Measurements from ENCODE around the gene PPFIA1.
"Not testable (repeated sequence)": the region's sequence is repeated elsewhere in the genome, so short reads cannot be mapped to it uniquely, and the experiment has no call there.

PPFIA1 gene

DNA sequence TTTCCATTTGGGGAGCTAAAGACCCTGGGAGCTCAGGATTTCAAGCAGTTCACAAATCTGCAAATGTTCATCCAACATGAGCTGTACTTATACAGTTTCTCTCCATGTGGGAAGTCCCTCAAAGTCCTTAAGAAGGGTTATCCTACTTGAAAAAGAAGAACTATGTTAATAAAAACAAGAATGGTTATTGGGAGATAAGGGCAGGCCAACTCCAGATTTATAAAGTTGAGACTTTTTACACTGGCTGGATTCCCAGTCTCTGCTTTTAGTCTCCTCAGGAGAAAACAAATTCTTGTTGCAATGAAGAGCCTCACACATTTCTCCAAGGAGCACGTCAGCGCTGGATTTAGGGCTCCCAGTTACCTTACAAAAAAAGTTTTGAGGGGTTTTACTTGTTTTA lies 93.7 kb downstream of the PPFIA1 start:
- DNase-seq: no peak

DNA sequence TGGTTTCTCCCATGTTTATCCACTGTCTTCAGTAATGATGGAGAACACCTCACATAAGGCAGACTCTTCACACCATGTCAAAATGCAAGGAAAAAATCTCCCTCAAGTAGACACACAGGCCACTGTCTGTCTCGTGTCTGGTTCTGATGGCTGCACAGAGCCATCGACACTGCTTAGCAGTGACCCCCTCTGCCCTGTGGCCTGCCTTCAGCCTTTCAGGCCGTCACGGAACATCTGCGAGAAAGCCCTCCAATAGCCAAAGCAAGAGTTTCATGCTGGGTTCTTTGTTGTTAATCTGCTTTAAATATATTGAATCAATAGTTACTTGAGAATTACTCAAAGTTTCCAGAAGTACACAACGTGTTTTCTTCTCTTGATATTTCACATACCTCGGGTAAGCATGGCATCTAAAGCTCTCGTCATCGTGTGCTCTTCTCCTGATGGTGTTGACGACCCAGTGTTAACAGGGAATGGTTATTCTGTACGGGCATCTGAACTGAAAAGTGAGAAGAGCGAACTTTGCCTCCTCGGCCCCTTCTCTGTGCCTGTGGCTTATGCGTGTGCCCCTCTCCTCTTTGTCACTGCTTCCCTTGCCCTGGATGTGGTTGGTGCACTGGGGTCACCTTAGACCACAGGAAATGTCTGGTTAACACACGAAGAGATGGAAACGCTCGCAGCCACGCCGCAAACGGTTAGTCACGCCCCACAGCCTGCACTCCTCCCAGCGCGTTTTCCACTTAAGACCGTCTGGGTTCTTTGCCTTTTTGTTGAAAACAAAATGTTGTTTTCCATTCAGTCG lies 94.5 kb downstream of the PPFIA1 start:
- DNase-seq: peak; percentile 84

DNA sequence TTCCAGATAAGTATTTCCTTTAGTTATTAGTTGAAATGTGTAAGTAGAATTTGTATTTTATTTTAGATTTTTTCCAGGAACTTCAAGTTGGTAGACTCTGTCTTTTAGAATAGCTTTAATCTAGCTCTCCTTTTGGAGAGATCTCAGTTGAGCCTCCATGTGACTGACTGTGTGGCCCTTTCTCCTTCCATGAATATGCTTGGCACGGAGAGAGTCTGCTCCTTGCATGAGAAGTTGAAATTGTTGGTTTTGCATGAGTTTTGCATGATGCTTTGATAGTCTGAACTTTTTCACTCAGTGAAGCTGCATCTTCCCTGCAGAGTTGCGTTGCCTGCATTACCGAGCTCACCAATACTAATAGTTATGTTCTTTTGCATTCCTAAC lies 95.0 kb downstream of the PPFIA1 start:
- DNase-seq: no peak

DNA sequence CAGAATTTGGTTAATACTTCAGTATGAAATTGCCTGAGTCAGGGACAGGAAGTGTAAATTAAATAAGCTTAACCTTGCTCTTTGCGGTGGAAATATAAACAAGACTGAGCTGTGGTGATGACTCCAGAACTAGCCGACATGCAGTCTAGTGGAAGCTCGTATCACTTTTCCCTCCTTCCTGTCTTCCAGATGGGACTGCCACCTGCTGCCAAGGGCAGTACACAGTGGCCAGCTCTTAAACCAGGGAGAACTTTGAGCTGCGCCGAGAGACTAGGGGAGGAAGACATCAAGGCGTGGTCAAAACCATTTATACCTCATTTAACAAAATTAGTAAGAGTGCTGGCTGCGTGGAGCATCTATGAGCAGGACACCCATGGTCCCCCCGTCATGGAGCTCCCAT lies 96.6 kb downstream of the PPFIA1 start:
- DNase-seq: no peak

DNA sequence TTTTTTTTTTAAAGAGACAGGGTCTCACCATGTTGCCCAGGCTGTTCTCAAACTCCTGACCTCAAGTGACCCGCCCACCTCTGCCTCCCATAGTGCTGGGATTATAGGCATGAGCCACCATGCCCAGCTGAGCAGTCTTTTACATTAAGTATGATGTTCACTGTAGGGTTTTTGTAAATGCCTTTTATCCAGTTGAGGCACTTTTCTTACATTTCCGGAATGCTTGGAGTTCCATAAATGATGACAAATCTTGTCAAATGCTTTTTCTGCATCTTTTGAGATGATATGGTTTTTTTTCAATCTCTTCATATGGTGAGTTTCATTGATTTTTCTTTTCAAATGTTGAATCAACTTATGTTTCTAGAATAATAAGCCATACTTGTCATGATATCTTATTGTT lies 98.5 kb downstream of the PPFIA1 start:
- DNase-seq: no peak

DNA sequence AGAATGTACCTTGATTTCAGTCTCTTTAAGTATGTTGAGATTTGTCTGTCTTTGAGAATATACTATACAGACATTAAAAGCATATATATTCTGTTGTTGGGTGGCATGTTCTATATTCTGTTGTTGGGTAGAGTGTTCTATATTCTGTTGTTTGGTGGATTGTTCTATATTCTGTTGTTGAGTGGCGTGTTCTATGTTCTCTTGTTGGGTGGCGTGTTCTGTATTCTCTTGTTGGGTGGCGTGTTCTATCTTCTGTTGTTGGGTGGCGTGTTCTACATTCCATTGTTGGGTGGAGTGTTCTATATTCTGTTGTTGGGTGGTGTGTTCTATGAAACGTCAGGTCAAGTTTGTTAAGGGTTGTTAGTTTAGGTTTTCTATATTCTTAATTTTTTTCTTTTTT lies 100.8 kb downstream of the PPFIA1 start:
- DNase-seq: peak; percentile 10

DNA sequence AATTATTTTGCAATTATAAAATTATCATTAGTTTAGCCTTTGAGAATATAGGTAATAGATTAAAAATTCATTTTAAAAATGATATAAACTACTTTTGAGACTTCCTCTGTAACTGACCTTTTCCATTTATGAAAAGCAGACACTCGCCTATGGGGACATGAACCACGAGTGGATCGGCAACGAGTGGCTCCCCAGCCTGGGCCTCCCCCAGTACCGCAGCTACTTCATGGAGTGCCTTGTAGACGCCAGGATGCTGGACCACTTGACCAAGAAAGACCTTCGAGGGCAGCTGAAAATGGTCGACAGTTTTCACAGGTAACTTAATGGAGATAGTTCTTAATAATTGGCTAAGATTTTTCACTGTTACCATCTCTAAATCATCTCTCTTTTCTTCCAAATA lies 101.6 kb downstream of the PPFIA1 start:
- no peak for DNase-seq

DNA sequence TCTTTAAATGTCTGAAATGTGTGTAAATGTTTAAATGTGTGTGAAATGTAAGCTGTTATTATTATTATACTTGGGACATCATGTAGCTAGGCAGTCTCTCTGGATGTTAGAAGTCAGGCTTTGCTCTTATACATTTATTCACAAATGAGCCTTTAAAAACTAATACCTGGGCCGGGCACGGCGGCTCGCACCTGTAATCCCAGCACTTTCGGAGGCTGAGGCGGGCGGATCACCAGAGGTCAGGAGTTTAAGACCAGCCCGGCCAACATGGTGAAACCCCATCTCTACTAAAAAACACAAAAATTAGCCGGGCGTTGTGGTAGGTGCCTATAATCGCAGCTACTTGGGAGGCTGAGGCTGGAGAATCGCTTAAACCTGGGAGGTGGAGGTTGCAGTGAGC lies 106.1 kb downstream of the PPFIA1 start:
- no peak for DNase-seq

DNA sequence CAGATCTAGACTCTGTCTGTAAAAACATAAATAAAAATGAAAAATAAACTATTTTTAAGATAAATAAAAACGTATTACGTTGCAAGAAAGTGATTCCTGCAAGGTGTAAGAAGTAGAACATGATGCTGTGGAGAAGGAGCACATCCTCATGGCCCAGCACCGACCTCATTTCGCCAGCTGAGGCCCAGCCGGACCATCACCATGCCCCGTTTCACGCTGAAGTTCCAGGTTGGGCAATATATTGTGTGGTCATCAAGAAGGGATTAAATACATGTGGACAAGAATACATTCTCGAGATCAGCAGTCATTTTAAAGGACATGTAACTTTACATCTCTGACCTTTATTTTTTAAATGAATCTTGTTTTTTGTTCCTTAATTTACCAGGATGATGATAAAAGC lies 107.2 kb downstream of the PPFIA1 start:
- DNase-seq: no peak

DNA sequence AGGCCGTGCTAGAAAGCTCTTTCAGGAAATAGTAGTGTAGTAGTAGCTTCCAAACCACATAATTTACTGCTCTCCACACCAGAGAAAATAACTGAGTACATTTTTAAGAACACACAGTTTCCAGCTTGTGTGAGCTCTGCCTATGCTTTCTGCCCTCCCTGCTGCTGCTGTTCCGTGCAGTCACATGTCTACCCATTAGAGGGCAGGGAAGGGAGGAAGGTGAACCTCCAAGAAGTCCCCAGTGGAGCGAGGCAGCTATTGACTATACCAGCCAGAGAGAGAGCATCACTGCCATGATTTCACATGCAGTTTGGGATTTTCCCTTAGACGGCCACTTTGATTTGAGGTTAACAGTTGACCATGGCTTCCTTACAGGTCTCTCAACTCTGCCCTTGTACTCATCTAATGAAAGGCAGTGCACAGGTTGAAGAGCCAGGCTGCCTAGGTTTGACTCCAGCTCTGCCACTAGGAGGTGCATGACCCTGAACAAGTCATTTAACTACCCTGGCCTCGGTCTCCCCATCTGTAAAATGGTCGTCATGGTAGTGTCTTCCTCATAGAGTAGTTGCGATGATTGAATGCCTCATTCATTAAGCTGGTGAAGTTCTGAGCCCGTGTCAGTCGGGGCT lies 108.1 kb downstream of the PPFIA1 start:
- DNase-seq: no peak

DNA sequence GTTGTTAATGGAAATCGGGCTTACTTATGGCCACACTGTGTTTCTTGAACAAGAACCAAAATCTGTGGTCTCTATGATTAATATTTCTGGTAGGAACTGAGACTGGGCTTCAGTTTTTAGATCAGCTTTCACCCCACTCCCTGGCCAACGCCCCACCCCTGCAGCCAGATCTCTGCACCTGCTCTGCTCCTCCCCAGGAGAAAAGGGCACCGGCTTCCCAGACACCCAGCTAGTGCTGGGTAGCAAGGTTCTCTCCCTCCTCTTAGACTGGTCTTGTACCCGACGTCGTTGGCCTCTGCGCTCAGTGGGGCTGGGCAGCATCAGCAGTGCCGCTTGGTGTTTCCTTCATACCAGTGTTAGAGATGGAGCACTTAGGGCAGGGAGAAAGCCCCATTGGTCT lies 110.9 kb downstream of the PPFIA1 start:
- no peak for DNase-seq

DNA sequence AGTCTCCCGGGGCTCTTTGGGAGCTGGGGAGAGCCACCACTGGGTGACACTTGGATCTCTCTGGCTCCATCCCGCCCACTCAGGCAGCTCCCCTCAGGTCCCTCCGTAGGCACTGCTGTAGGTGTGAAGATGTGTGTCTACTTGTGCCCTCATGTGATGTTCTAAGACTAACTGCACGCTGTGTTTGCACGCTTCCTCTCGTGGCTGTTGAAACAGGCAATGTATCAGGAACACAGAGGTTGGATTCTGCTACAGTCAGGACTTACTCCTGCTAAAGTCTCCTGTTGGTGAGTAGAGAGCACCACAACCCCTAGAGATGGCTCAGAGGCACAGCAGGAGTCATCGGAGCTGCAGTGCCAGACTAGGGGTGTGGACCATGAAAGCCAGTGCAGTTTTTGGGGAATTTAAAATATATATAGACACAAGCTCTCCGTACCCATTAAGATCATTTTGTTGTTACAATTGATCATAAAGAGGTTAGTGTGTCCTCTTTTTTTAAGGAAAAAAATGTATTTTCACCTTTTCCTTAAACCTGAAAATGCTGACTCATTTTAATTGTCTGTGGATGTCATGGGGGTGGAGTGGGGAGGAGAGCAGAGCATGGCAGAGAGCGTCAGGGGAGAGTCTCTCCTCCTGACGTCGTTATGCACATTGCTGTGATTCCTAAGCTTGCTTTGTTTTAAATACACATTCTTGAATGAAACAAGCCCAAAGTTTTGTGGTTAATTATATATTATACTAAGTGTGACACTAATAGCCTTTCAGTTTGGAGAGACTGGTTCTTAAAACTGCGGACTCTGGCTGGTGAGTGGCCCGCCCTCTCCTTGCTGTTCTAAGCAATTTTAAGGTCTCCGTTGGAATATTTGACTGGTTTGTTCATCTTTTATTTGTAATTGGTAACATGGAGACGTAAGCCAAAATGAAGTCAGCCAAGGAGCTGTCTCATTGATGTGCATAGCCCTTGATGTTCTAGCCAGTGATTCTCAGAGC lies 111.7 kb downstream of the PPFIA1 start:
- DNase-seq: no peak

DNA sequence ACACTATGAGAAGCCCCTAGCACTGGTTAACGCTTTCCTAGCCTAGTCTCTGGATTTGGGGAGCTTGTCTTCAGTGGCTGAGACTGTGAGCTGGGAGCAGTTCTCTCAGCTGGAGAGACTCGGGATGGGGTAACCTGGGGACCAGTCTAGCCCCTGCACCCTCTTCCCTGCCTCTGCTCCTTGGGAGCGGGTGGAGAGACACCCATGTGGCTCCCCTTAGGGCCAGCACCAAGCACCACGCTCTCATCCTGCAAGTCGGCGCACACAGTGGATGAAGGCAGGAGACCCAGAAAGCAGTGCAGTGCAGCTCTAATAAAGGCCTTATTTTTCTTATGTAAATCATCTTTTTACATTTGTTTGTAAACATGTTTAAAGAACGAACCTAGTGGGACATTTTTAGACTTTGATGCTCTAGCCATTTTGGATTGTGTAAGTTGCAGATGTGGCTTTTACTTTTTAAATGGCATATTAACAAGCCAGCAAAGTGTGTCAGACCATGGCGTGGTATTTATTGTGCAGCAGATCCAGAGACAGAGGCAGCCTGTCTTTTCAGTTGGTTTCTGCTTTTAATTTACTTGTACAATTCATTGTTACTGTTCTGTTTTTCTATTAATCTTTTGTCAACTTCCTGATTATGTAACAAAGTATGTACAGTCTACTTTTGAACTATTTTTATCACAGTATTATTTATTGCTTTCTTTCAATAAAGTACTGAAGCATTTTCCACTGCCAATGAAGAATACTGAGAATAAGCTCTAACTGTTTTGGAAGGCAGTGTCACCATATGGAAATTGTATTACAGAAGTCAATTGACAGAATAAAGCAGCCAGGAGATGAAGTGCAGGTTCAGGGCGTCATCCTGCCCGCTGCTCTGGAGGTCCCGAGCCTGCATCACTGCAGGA lies 113.4 kb downstream of the PPFIA1 start:
- DNase-seq: no peak

DNA sequence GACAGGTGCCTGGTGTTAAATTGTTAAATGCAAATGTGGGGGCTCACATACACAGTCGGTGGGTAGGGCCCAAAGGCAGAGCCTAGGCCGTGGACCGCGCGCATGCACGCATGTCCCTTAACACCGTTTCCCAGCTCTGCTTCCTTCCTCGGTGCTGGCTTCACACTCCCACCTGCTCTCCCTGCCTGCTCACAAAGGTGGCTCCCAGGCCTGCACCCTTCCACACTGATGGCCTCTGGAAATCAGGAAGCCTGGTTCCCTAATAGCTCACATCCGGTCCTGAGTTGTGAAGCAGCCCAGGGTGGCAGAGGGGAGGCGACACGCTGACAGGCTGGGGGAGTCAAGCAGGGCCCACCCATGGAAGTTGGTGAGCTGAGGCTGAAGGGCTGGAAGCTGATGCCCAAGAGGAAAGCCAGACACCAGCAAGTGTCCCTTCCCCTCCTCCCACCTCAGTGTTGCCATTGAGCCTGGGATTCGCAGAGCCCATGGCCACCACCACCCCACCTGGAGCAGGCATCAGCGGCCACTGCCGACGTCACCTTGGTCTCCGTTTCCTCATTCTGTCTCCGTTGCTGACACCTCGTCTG lies 114.2 kb downstream of the PPFIA1 start:
- no peak for DNase-seq

DNA sequence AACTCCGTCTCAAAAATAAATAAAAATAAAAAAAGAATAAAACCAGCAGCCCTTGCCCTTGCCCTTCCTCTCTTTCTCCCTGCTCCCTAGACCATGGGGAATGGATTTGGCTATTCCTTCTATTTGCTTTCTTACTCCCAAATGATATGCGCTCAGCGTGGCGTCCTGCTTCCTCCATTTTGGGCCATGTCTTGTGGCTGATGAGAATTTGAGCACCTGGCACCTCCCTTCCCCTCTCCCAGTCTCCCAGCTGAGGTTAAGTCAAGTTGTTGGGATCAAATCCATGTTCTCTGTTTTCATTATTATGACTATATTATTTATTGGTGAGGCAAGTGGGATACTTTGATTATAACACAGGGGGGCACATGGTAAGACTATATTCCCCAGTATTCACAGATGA lies 117.1 kb downstream of the PPFIA1 start:
- DNase-seq: no peak

DNA sequence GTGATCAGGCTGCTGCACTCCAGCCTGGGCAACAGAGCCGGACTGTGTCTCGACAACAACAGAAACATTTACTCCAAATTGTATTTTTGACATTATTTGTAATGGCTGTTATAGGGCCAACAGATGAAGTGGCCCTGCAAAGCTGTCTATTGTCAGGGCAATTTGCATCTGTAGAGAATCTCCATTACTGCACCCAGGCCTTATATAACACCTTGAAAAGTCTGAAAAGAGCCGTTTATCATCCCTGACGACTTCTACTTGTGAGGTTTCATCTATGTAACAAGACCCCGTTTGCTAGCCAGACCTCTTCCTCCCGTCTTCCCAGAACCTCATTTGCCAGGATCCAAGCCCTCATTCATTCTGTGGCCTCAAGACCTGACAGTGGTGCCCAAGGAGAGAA lies 118.7 kb downstream of the PPFIA1 start:
- no peak for DNase-seq

DNA sequence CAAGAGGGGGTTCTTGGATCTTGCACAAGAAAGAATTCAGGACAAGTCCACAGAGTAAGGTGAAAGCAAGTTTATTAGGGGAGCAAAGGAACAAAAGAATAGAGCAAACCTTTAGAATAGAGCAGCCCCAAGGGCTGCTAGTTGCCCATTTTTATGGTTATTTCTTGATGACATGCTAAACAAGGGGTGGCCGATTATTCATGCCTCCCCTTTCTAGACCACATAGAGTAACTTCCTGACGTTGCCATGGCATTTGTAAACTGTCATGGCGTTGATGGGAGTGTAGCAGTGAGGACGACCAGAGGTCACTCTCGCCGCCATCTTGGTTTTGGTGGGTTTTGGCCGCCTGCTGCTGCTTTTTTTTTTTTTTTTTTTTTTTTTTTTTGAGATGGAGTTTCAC lies 120.4 kb downstream of the PPFIA1 start:
- DNase-seq: not testable (repeated sequence)

DNA sequence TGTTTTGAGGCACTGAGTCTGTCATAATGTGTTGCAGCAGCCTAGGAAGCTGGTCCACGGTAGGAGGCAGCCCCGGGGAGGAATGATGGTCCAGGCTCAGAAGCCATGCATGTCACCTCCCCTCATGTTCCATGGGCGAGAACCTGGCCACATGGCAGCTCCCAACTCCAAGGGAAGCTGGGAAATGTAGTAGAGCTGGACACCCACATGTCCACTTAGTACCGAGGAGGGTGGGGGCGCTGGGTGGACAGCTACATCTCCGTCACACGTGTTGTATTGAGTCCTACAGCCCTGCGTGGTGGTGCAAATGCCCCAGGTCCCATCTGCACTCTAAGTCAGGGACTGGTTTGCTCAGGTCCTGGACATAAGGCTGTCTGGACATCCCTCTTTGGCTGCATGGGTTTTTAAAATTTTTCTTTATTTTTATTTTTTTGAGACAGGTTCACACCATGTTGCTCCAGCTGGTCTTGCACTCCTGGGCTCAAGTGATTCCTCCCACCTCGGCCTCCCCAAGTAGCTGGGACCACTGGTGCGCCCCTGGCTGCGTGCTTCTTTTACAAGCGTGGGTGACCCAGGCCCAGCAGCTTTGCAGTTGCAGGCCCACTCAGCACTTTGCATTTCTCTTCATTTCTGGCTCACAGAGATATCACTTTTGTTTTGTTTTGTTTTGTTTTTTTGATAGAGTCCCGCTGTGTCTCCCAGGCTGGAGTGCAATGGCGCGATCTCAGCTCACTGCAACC lies 123.9 kb downstream of the PPFIA1 start:
- no peak for DNase-seq

DNA sequence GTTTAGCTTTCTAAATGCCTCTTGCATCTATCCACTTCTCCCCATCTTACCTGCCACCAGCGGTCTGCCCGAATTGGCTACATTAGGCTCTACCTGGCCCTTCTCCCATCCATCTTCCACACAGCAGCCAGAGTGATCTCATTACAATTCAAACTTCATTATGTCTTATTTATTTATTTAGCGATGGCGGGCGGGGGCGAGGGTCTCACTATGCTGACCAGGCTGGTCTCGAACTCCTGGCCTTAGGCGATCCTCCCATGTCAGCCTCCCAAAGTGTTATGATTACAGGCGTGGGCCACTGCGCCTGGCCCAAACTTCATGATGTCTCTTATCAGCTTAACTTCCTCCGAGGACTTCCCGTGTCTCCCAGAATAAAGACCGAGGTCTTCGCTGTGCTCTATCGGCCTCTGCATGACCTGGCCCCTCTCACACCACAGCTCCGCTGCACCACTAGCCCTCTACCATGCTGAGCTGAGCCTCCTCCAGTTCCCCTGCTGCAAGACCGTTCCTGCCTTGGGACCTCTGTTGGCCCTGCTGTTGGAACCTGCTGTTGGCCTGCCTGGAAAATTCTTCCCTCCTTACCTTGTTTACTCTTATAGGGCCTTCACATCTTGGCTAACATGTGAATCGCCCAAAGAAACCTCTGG lies 127.0 kb downstream of the PPFIA1 start:
- DNase-seq: peak; percentile 57

DNA sequence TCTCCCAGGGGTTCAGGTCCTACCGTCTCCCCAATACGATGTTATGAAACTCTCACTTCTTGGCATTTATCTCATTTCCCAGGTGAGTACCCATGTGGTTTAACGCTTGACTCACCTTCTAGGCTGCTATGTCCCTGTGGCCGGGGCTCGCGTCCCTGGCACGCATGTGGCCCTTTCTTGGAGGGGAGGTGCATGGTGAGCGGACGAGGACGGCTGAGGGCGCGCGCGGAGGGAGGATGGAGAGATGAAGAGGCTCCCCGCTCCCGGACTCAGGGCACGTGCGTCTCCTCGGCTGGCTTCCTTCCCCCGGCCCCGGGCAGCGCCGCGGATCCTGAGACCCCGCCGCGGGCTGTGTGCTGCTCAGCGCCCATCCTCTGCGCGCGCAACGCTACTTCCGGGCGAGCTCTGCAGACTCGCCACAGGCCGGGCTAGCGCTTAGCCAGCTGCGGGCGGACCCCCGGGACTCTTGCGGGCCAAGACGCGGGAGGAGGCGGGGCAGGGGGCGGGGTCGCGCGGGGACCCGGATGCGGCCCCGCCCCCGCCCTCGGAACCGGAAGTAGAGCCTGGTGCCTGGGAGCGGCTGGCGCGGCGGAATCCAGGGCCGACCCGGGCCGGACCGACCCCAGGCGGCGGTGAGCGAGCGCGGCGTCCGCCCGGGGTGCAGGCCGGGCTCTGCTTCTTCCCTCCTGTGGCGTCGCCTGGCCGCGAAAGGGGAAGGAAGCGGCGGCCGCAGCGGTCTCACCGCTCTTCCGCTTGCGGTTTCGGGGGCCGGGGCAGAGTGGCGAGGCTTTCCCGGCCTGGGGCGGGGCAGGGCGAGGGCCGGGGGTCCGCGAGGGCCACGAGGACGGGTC lies 127.7 kb downstream of the PPFIA1 start, which contains the start of gene CTTN:
Gene CTTN, plus strand, starts transcription at position 547 of the 851 bp plus-strand sequence. CDS start 8,769 bp downstream, outside the sequence.
- peak; percentile 76 for DNase-seq
